Keratinocyte (primary cell): ENCODE measurements around the gene RBBP8.

Experiments used
- CTCF ChIP-seq, 3 experiments: IDR thresholded peaks in 1 of 3; conservative IDR thresholded peaks in 1 of 3; optimal IDR thresholded peaks in 1 of 3; 2 replicates in 2 of 3; 3 replicates in 1 of 3; pipeline versions ENCODE3 to v1.5.1; 2011; ENCODE audit warnings: low read length in 3 of 3, mild to moderate bottlenecking in 3 of 3, moderate library complexity in 2 of 3, control low read depth in 1 of 3, inconsistent platforms in 1 of 3; ENCODE audit not compliant: insufficient read depth in 2 of 3; ENCODE audit errors: extremely low read depth in 1 of 3
- EZH2 ChIP-seq: IDR thresholded peaks from one replicate; pipeline ENCODE4 v1.6.1; 2012; ENCODE audit warnings: inconsistent platforms, mild to moderate bottlenecking, low read length, moderate library complexity

DNA sequence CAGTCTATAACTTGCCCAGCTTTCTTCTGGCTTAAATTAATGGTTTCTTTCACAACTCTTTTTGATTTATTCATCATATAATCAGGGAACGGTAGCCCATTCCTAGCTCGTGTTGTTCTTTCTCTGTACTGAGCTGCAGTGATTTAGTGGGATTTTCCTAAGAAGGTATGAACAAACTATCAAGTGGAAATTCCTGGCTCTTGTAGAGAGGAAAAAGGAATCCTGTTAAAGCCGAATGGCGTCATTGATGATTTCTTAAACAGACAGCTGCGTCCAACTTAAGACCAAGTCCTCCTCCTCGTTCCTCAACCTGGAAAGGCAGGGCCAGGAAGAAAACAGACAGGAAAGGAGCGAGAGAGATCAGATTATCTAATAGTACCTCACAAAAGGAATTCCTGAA lies 132.9 kb downstream of the RBBP8 start:
- TF ChIP-seq CTCF (optimal IDR thresholded peaks at IDR 0.05 in 1 of 3, IDR thresholded peaks at IDR 0.05 in 1 of 3, conservative IDR thresholded peaks at IDR 0.05 in 1 of 3; ENCODE audit: extremely low read depth in 1 of 3, insufficient read depth in 2 of 3, low read length in 3 of 3) (no peak), EZH2 (no peak)
